CD14-positive monocyte (primary cell): ENCODE data around the gene CTNND2. TPM values are rescaled to one million over a fixed set of nuclear protein-coding genes. Genes with fewer than 3 reads are reported as not detected.

Experiments
- DNase-seq, 3 donors: peaks; one replicate each; pipeline ENCODE4 v3.0.0-alpha.2; 2011 to 2022
- H2AFZ ChIP-seq: 2 replicates; pipeline ENCODE4 v1.6.0; 2012; ENCODE audit warnings: mild to moderate bottlenecking, low read depth, low read length, inconsistent platforms; ENCODE audit not compliant: insufficient read depth, poor library complexity, severe bottlenecking
- H3K27ac ChIP-seq, 2 donors: 1 replicate in 1 of 2; 2 replicates in 1 of 2; pipeline ENCODE4 v1.5.1; 2012 to 2013; ENCODE audit warnings: low read length in 2 of 2, control low read depth in 1 of 2, inconsistent platforms in 1 of 2, low read depth in 1 of 2, mild to moderate bottlenecking in 1 of 2
- H3K27me3 ChIP-seq, 2 donors: one replicate each; pipeline versions ENCODE4 v1.6.0 to v1.6.1; 2011 to 2013; ENCODE audit warnings: low read length in 2 of 2; ENCODE audit not compliant: control insufficient read depth in 2 of 2, insufficient read depth in 2 of 2
- H3K36me3 ChIP-seq, 2 donors: replicated peaks in 1 of 2; 1 replicate in 1 of 2; 2 replicates in 1 of 2; pipeline versions ENCODE4 v1.5.1 to v1.6.1; 2012 to 2013; ENCODE audit warnings: low read length in 2 of 2, control low read depth in 1 of 2, inconsistent platforms in 1 of 2, mild to moderate bottlenecking in 1 of 2; ENCODE audit not compliant: insufficient read depth in 2 of 2, control insufficient read depth in 1 of 2
- H3K4me1 ChIP-seq, 2 donors: 1 replicate in 1 of 2; 2 replicates in 1 of 2; pipeline versions ENCODE4 v1.5.1 to v1.6.1; 2012 to 2013; ENCODE audit warnings: low read length in 2 of 2, control low read depth in 1 of 2, inconsistent platforms in 1 of 2, mild to moderate bottlenecking in 1 of 2, moderate library complexity in 1 of 2; ENCODE audit not compliant: insufficient read depth in 2 of 2, control insufficient read depth in 1 of 2
- H3K4me2 ChIP-seq: replicated peaks from 2 replicates; pipeline ENCODE3; 2012; ENCODE audit warnings: low read length, moderate library complexity, mild to moderate bottlenecking; ENCODE audit not compliant: poor library complexity, severe bottlenecking; ENCODE audit errors: extremely low read depth
- H3K4me3 ChIP-seq, 3 experiments: fragments of 200-600 bp in 1 of 3; sonication (generic) in 1 of 3; replicated peaks in 1 of 3; 1 replicate in 2 of 3; 2 replicates in 1 of 3; pipeline ENCODE4 v1.5.1; 2011 to 2013; ENCODE audit warnings: low read length in 3 of 3, mild to moderate bottlenecking in 3 of 3, control low read depth in 2 of 3, low read depth in 2 of 3, inconsistent platforms in 1 of 3, moderate library complexity in 1 of 3
- H3K79me2 ChIP-seq: 2 replicates; pipeline ENCODE4 v1.6.0; 2012; ENCODE audit warnings: mild to moderate bottlenecking, control low read depth, inconsistent platforms, low read length, moderate library complexity; ENCODE audit not compliant: insufficient read depth
- H3K9ac ChIP-seq: 2 replicates; pipeline ENCODE4 v1.6.0; 2017; ENCODE audit warnings: low read length, mild to moderate bottlenecking; ENCODE audit not compliant: insufficient read depth, poor library complexity, severe bottlenecking
- H3K9me3 ChIP-seq, 2 donors: replicated peaks in 1 of 2; 1 replicate in 1 of 2; 2 replicates in 1 of 2; pipeline versions ENCODE4 v1.5.1 to v1.6.1; 2012 to 2013; ENCODE audit warnings: low read length in 2 of 2, control low read depth in 1 of 2; ENCODE audit not compliant: control insufficient read depth in 1 of 2, insufficient read depth in 1 of 2
- H4K20me1 ChIP-seq: 2 replicates; pipeline ENCODE4 v1.6.0; 2012; ENCODE audit warnings: mild to moderate bottlenecking, low read length, control low read depth, moderate library complexity; ENCODE audit not compliant: insufficient read depth
- H3K27ac Mint-ChIP-seq, 7 donors: one replicate each; pipeline ENCODE4 v1.8.0; 2020; ENCODE audit warnings: mild to moderate bottlenecking in 7 of 7, mixed read lengths in 7 of 7, moderate library complexity in 6 of 7, inconsistent platforms in 2 of 7
- H3K27me3 Mint-ChIP-seq, 3 donors: one replicate each; pipeline ENCODE4 v1.8.0; 2021 to 2022; ENCODE audit warnings: low read depth in 3 of 3, mild to moderate bottlenecking in 3 of 3, mixed read lengths in 3 of 3, moderate library complexity in 3 of 3, inconsistent platforms in 1 of 3
- H3K36me3 Mint-ChIP-seq, 2 donors: one replicate each; pipeline ENCODE4 v1.8.0; 2020; ENCODE audit warnings: mixed read lengths in 2 of 2, inconsistent platforms in 1 of 2, mild to moderate bottlenecking in 1 of 2
- H3K4me1 Mint-ChIP-seq: one replicate; pipeline ENCODE4 v1.8.0; 2020; ENCODE audit warnings: mild to moderate bottlenecking, mixed read lengths
- H3K4me3 Mint-ChIP-seq, 2 donors: one replicate each; pipeline ENCODE4 v1.8.0; 2020; ENCODE audit warnings: mild to moderate bottlenecking in 2 of 2, mixed read lengths in 2 of 2, moderate library complexity in 1 of 2
- H3K9me3 Mint-ChIP-seq, 7 donors: one replicate each; pipeline ENCODE4 v1.8.0; 2020 to 2022; ENCODE audit warnings: mixed read lengths in 7 of 7, mild to moderate bottlenecking in 6 of 7, moderate library complexity in 6 of 7, inconsistent platforms in 2 of 7
- WGBS: methylation state at CpG from one replicate; pipeline ENCODE4 v1.1.5; 2013; ENCODE audit warnings: missing lambda C conversion rate; ENCODE audit not compliant: insufficient coverage; 5-methylcytosine and 5-hydroxymethylcytosine counted together
- intact Hi-C, 2 donors: fragments of 100-400 bp; cut with micrococcal nuclease; formaldehyde crosslinking; loops; one replicate each; pipeline versions ENCODE4 v1.15.0 to v1.15.1; 2023
- polyA plus RNA-seq, 3 donors: library from polyadenylated mRNA; depleted of rRNA in 1 of 3; unstranded in 2 of 3; stranded (reverse) in 1 of 3; fragments of 300-500 nt in 2 of 3; fragments of >200 nt in 1 of 3; fragmentation: Illumina TruSeq in 2 of 3; gene quantifications; 1 replicate in 2 of 3; 2 replicates in 1 of 3; pipeline ENCODE4 v1.2.3, GENCODE V29; 2012 to 2021
- TF ChIP-seq, protein P1 (sequence below): fragments of 200-600 bp; IDR thresholded peaks from one replicate; pipeline ENCODE4 v1.8.0; 2022; ENCODE audit warnings: antibody characterized with exemption, mild to moderate bottlenecking

The CTNND2 gene
- polyA plus RNA-seq, 3 donors, result not detected

DNA sequence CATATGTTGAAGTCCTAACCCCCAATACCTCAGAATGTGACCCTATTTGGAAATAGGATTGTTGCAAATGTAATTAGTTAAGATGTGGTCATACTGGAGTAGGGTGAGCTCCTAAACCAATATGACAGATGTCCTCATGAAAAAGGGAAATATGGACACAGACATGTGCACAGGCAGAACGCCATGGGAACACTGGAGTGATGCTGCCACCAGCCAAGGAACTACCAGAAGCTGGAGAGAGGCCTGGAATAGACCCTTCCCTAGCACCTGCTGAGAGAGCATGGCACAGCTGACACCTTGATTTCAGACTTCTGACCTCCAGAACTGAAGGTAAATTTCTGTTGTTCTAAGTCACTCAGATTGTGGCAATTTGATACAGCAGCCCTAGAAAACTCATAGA lies 110.8 kb downstream of the CTNND2 start:
- H3K79me2 ChIP-seq, result no peaks in the 10 kb centered on the region
- intact Hi-C loops, result no loop called here

DNA sequence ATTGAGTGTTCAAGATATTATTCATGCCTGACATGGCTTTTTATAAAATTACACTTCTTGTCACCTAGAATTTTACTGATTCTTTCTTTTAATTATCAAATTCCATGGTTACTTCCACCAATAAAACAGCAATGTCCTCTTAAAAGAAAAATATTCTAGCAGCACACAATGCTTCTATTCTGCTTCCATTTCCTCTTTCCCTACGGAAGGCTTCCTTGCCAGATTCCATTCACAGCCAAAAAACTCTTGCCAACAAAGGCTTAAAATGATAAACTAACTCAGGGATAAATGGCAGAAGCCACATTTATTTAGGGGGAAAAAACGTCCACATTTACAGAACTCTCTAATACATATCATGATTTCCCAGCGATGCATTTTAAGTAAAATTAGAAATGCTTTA lies 111.6 kb downstream of the CTNND2 start:
- Mint-ChIP-seq H3K27ac (no peak overlapping the region), H3K4me1 (no peaks in the 10 kb centered on the region), H3K36me3 (no peaks in the 10 kb centered on the region), H3K9me3 (peaks cover 0 to 4% (median 2%) of the 10 kb centered on the region in 7 donors), H3K4me3 (no peak overlapping the region), H3K27me3 (no peaks in the 10 kb centered on the region)
- Histone ChIP-seq H3K4me3 (no peak overlapping the region), H3K4me2 (no peak overlapping the region), H2AFZ (no peak overlapping the region), H4K20me1 (no peaks in the 10 kb centered on the region), H3K9me3 (no peaks in the 10 kb centered on the region), H3K27ac (no peak overlapping the region), H3K27me3 (no peaks in the 10 kb centered on the region), H3K36me3 (no peaks in the 10 kb centered on the region), H3K4me1 (no peaks in the 10 kb centered on the region), H3K79me2 (no peaks in the 10 kb centered on the region), H3K9ac (no peak overlapping the region)
- WGBS, result no CpG with 5 or more reads among the region's 3 CpGs
- no peak for DNase-seq
- intact Hi-C loops, result no loop called here
- TF ChIP-seq, protein P1, sequence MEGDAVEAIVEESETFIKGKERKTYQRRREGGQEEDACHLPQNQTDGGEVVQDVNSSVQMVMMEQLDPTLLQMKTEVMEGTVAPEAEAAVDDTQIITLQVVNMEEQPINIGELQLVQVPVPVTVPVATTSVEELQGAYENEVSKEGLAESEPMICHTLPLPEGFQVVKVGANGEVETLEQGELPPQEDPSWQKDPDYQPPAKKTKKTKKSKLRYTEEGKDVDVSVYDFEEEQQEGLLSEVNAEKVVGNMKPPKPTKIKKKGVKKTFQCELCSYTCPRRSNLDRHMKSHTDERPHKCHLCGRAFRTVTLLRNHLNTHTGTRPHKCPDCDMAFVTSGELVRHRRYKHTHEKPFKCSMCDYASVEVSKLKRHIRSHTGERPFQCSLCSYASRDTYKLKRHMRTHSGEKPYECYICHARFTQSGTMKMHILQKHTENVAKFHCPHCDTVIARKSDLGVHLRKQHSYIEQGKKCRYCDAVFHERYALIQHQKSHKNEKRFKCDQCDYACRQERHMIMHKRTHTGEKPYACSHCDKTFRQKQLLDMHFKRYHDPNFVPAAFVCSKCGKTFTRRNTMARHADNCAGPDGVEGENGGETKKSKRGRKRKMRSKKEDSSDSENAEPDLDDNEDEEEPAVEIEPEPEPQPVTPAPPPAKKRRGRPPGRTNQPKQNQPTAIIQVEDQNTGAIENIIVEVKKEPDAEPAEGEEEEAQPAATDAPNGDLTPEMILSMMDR, result no peak

More for the DNA sequence above, 110.8 kb downstream of the CTNND2 start:
- H2AFZ ChIP-seq, result no peak overlapping the region
- H3K9ac ChIP-seq, result no peak overlapping the region
- peaks cover 0 to 4% (median 2%) of the 10 kb centered on the region in 7 donors for H3K9me3 Mint-ChIP-seq
- H3K27ac ChIP-seq, result no peak overlapping the region
- H3K4me2 ChIP-seq, result no peak overlapping the region
- H4K20me1 ChIP-seq, result no peaks in the 10 kb centered on the region
- no peaks in the 10 kb centered on the region for H3K36me3 Mint-ChIP-seq
- no peaks in the 10 kb centered on the region for H3K27me3 Mint-ChIP-seq
- no peak for DNase-seq
- TF ChIP-seq, protein P1, result no peak
- no peaks in the 10 kb centered on the region for H3K27me3 ChIP-seq
- no peaks in the 10 kb centered on the region for H3K36me3 ChIP-seq
- no peak overlapping the region for H3K4me3 Mint-ChIP-seq
- 60% methylated on average over 1 of the region's 1 CpG for WGBS
- H3K9me3 ChIP-seq, result no peaks in the 10 kb centered on the region
- H3K4me1 ChIP-seq, result no peaks in the 10 kb centered on the region
- no peak overlapping the region for H3K27ac Mint-ChIP-seq
- H3K4me1 Mint-ChIP-seq, result no peaks in the 10 kb centered on the region
- H3K4me3 ChIP-seq, result no peak overlapping the region
